GM19099 (cell line): ENCODE data around the gene ADAMTS14.

Experiments
- POLR2A ChIP-seq: IDR thresholded peaks from 3 replicates; pipeline ENCODE4 v1.6.1; 2011; ENCODE audit warnings: low read depth; ENCODE audit not compliant: insufficient read length; ENCODE audit errors: extremely low read depth

Gene ADAMTS14

DNA sequence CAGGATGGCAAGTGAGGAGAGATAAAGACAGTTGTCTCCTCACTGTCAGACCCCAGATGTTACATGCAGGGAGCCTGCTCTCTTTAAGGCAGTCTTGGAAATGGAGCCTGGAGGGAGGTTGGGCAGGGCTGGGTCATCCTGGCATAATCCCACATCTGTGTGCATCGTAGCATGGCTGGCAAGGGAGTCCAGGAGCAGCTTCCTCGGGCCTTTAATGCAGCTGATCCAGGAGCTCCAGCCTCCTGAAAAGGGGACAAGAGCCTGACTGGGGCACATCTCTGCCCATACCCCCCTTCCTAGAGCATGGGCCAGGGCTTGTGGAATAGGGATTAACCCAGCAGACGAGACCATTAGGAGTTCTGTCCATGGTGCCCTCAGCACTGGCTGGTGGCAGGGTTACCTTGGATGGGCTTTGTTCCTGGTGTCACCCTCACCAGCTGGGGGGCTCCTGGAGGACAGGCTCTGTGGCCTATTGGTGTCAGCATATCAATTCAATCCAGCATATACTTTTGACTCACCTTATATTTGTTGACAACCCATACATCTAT is 77.9 kb downstream of the ADAMTS14 start:
- no peak for TF ChIP-seq POLR2A

GRCh38 chr10:70751356-70751755 is 79.0 kb downstream of the ADAMTS14 start:
- no peak for TF ChIP-seq POLR2A

DNA sequence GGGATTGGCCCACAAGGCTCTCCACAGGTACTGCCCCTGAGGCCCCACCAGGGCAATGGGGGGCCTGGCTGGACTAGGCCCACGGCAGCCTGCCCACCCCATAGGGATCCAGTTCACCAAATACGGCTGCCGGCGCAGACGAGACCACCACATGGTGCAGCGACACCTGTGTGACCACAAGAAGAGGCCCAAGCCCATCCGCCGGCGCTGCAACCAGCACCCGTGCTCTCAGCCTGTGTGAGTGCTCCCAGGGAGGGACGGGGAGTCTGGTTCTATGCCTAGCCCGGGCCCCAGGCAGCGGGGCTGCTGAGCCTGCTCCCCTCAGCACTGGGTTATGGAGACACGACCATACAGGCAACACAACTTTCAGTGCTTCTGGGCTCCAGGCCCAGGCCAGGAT is 79.7 kb downstream of the ADAMTS14 start:
- TF ChIP-seq POLR2A = no peak

DNA sequence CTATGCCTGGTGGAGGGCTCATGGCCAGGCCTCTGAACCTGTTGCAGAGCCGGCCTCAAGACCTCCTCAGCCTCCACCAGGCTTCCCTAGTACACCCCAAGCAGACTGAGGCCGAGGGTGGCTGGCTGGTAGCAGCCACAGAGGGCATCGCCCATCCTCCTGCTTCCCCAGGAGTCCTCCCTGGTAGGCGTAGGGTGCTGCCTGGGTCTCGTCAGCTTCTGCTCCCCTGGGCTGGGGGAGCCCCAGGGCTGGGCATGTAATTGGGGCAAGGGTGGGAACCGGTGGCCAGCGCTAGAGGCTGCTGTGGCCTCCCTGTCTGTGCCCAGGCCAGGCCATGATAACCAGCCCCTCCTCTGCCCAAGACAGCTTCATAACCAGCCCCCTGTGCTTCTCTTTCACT is 80.3 kb downstream of the ADAMTS14 start:
- TF ChIP-seq POLR2A = no peak

DNA sequence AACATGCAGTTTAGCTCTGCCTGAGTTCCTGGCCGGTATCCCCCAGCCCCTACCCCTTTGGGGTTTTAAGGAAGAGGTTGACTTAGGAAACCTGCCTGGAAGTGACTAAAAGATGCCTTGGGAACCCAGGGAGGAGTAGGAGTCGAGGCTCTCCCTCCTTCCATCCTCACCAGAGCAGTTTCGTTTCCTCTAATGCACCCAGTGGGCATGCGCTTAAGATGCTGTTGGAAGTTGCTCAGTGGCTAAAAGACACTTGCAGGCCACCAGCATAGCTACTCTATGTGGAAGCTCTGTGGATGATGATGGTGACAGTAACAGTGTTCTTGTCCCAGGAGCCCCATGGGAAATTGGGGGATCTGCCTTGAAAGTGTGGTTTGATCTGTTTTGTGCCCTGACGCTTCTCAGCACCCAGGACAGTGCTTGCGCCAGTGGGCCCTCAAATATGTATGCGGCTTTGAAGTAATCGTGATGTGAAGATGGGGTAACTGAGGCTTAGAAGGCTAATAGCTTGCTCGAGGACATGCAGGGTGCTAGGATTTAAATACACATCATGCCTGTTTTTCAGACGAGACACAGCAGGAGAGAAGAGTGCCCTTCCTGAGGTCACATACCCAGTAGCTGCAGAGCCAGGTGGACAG is 80.8 kb downstream of the ADAMTS14 start:
- TF ChIP-seq POLR2A = no peak

DNA sequence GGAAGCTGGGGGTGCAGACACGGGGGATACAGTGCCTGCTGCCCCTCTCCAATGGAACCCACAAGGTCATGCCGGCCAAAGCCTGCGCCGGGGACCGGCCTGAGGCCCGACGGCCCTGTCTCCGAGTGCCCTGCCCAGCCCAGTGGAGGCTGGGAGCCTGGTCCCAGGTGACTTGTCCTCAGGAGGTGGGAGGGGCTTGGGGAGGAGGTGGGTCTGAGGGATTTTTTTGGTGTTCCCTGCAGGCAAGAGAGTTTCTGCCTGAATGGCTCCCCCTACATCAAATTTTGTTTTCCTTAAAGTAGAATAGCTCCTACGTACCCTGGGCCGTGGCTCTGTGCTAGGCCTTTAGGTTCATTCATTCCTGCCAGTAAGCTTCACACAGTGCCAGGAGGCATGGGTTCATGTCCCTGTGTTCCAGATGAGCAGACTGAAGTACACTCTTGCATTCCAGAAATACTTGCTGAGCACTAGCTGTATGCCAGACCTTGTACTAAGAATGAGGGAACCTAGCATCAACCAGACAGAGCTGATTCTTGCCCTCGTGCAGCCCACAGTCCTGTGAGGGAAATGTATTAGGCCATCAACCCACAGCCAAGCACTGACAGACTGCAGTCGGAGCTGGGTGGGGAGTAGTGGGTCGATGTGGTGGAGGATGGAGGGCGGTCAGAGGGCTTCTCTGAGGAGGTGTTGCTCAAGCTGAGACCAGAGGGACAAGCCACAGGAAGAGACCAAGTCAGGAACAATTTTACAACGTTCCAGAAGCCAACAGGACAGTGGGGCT is 81.7 kb downstream of the ADAMTS14 start:
- no peak for TF ChIP-seq POLR2A

- no peak for TF ChIP-seq POLR2A
Observed at GRCh38 chr10:70756700-70757360, 84.5 kb downstream of the ADAMTS14 start.

DNA sequence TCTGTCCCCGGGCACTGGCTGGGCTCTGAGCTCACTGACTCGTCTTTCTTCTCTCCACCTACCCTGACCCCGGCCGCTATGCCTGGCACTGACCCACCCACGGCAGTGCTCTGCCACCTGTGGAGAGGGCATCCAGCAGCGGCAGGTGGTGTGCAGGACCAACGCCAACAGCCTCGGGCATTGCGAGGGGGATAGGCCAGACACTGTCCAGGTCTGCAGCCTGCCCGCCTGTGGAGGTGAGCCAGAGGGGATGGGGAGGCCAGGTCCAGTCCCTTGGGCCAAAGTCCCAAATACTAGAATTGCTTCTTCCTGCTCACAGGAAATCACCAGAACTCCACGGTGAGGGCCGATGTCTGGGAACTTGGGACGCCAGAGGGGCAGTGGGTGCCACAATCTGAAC is 85.5 kb downstream of the ADAMTS14 start:
- TF ChIP-seq POLR2A = no peak

- TF ChIP-seq POLR2A = no peak
Observed at GRCh38 chr10:70758757-70759514, 86.6 kb downstream of the ADAMTS14 start.

GRCh38 chr10:70759781-70760180 is 87.5 kb downstream of the ADAMTS14 start:
- TF ChIP-seq POLR2A = no peak

DNA sequence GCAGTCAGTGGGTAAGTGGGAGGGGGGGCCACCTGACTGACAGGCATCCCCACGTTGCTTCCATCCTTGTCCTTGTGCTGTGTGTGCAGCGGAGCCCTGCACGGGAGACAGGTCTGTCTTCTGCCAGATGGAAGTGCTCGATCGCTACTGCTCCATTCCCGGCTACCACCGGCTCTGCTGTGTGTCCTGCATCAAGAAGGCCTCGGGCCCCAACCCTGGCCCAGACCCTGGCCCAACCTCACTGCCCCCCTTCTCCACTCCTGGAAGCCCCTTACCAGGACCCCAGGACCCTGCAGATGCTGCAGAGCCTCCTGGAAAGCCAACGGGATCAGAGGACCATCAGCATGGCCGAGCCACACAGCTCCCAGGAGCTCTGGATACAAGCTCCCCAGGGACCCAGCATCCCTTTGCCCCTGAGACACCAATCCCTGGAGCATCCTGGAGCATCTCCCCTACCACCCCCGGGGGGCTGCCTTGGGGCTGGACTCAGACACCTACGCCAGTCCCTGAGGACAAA is 88.0 kb downstream of the ADAMTS14 start:
- TF ChIP-seq POLR2A = no peak

DNA sequence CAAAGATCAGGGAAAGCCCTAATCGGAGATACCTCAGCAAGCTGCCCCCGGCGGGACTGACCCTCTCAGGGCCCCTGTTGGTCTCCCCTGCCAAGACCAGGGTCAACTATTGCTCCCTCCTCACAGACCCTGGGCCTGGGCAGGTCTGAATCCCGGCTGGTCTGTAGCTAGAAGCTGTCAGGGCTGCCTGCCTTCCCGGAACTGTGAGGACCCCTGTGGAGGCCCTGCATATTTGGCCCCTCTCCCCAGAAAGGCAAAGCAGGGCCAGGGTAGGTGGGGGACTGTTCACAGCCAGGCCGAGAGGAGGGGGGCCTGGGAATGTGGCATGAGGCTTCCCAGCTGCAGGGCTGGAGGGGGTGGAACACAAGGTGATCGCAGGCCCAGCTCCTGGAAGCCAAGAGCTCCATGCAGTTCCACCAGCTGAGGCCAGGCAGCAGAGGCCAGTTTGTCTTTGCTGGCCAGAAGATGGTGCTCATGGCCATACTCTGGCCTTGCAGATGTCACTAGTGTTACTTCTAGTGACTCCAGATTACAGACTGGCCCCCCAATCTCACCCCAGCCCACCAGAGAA is 88.8 kb downstream of the ADAMTS14 start:
- no peak for TF ChIP-seq POLR2A

- no peak for TF ChIP-seq POLR2A
Observed at GRCh38 chr10:70761727-70762350, 89.5 kb downstream of the ADAMTS14 start.
